Stimulated activated CD8-positive, alpha-beta memory T cell treated with anti-CD3 and anti-CD28 coated beads, Interleukin-4, amount 100 ng/mL, for 4 hours (primary cell): ENCODE data around the gene AGO1.
"Not testable (repeated sequence)": the region's sequence is repeated elsewhere in the genome, so short reads cannot be mapped to it uniquely, and the experiment has no call there.

Experiments used
- DNase-seq, 2 donors: peaks; one replicate each; pipeline ENCODE4 v3.0.0-alpha.2; 2020; ENCODE audit warnings: low read depth in 2 of 2, low spot score in 1 of 2

AGO1 gene

DNA sequence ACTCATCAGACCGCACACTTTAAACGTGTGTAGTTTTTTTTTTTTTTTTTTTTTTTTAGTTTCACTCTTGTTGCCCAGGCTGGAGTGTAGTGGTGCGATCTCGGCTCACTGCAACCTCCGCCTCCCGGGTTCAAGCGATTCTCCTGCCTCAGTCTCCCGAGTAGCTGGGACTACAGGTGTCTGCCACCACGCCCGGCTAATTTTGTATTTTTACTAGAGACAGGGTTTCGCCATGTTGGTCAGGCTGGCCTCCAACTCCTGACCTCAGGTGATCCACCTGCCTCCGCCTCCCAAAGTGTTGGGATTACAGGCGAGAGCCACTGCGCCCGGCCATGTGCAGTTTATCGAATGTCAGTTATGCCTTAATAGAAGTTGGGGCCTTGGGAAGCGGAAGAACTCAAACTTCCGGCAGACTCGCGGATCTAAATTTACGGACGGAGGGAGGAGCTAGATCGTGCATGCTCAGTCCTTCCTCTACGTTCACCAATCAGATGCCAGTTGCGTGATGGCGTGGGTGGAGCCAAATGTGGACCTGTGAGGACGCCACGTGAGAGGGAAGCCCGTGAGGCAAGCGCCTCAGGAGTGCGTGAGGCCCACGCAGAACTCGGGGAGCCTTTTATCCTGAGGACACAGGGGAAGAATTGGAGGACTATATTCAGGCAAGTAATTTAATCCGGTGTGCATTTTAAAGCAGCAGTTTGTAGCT lies 13.6 kb upstream of the AGO1 start:
- DNase-seq, result not testable (repeated sequence)

DNA sequence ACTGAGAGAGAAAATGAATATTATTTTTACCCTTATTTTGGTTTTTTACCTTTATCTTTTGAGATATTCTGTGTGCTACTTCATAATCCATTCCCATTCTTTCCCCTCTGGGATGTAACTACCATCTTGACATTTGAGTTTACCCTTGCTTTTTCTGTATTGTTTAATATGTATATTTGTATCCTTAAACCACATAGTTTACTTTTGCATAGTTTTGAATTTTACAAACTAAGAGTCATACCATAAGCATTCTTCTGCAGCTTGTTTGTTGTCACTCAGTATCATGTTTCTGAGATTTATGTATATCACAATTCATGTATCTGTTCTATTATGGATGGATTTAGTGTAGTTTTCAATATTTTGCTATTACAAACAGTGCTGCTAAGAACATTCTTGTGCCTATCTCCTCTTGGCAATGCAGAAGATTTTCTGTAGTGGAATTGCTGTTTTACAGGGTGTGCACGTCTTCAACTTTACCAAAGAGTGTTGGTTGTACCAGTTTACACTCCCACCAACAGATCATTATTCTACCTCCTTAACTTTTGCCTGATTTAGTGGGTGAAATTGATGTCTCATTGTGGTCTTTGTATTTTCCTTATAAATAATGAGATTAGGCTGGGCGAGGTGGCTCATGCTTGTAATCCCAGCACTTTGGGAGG lies 12.2 kb upstream of the AGO1 start:
- no peak for DNase-seq

DNA sequence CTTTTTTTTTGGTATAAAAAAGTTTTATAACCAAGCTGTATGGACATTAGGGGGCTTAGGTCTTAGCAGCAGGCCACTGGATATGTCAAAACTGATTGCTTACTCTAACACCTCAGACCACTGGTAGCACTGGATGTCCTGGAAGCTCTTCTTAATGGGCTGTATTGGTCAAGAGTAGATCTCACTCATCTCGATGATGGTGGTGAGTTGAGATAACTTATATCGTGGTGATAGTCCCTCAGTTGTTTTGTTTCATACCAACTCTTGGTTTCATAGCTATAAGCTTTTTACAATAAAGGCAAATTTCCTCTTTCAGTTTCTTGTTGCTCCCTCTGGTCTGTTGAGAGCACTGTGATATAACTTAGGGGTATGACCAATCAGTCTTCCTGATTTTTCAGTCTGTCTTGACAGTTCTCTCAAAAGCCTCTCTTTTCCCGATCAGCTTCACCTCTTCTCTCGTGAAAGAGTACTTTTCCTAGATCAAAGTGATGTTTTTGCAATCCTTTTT lies 9.7 kb upstream of the AGO1 start:
- no peak for DNase-seq

DNA sequence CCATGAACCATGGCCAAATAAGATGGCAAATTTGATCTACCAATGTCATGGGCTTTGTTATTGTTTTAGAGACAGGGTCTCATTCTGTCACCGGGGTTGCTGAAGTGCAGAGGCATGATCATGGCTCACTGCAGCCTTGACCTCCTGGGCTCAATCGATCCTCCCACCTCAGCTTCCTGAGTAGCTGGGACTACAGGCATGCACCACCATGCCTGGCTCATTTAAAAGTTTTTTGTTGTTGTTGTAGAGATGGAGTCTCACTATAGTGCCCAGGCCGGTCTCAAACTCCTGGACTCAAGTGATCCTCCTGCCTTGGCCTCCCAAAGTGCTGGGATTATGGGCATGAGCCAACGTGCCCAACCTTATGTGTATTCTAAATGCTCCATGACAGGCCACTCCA lies 8.9 kb upstream of the AGO1 start:
- DNase-seq, result not testable (repeated sequence)

DNA sequence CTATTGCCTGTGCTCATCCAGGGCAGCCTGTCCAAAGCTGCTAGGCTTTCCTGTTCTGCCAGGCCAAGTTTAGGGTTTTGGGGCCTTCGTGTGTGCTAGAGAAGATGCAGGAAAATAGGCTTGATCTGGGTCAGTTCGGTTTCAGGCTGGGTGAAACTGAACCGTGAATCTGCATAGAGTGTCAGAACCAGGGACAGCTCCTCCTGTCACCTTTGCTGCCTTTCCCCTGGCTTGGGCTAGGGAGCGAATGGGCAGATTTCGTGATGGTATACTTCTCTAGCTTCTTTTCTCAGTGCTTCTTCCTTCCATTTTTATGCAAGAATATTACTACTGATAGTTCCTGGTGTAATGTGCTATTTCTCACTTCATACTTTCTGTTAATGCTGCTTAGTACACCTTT lies 6.0 kb upstream of the AGO1 start:
- DNase-seq, result no peak

DNA sequence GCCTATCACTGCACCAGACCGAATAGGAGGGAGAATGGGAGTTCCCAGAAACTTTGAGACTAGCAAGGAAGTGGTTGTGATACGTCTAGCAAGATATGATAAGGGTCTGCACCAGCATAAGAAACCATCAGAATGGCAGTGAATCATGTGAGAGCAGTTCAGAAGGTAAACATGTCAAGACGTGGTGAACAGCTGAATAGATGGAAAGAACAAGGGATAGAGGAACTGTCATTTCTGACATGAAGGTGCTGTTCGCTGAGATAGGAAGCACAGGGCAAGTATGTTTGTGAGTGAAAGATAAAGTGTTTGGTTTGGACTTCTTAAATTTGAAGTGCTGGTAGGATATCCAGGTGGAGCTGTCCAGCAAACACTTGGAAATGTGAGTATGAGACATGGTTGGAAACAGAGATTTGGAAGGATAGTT lies 1.1 kb upstream of the AGO1 start:
- no peak for DNase-seq

DNA sequence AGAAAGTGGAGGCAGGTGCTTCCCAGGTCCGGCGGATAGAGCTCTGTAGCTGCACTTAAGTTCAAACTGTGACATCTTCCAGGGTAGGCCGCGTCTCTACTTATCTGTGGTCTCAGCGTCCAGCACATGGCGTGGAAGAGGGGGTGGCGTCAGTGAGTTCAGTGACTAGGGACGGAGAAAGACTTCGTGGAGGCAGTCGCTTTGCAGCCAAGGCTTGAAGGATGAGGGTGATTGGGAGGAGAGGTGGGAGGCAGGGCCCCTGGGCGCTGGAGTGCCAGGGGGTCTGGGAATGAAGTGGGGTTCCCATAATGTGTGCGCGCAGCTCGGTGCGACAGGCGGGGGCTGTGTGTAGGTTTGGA lies 444 bp upstream of the AGO1 start:
- no peak for DNase-seq

DNA sequence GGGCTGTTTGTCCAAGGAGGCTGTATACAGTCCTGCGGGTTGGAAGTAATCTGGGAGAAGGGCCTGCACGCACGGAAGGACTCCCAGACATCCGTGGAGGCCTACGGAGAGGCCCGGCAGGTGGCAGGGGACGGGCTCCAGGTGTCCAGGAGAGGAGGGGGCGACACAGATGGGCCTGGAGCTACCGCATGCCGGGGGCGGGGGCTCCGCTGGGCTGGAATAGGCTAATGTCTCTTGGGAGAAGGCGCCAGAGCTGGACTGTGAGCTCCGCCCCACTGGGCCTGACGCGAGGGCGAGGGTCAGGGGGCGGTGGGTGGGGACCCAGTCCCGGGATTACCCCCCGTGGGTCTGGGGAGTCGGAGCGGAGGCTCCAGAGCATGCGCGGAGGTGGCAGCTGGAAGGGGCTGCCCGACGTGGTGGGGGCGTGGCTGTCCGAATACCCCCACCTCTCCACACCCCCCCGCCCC lies 659 bp downstream of the AGO1 start:
- peak in 1 of 2 donors; percentile 22 for DNase-seq

DNA sequence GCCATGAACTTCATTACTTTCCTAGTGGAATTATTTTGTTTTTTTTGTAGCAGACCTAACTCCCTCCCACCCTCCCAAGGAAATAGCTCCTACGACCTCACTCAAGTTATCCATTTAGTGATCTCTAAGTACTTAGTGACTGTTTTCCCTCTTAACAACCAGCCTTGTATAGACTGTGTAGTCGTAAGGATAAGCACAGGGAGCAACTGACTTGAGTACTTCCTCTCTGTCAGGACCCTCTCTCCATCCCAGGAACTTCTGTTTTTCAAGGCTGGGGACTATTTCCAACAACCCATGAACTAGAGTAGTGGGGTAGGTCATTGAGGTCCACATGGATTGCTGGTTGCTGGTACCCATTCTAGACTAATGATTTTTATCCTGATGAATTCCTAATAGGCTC lies 1.9 kb downstream of the AGO1 start:
- DNase-seq, result no peak

DNA sequence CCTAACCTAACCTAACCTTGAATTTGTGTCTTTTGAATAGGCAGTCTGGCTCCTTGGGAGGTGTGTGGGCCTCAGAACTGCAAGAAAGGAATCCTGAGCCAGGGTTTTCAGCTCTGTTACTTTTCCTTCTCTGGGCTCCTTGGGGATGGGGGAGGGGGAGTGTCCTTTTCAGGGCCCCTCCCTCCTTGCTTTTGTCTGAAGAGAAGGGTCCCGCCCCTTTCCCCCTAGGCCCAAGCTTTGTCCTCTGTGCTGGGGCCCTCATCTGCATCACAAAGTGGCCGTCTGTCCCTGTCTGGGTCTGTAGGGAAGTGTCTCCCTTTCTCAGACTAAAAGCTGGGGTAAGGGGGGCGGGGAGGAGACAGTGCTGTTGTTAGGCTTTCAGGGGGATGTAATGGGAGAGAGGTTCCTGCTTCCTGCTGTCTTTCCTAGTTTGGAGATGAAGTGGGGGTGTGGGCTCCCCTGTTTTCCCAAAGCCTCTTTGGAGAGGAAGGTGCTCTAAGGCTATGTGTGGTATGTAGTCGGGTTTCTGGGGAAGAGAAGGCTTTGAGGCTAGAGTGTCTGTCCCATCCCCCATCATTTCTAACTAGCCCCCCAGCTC lies 3.1 kb downstream of the AGO1 start:
- no peak for DNase-seq

DNA sequence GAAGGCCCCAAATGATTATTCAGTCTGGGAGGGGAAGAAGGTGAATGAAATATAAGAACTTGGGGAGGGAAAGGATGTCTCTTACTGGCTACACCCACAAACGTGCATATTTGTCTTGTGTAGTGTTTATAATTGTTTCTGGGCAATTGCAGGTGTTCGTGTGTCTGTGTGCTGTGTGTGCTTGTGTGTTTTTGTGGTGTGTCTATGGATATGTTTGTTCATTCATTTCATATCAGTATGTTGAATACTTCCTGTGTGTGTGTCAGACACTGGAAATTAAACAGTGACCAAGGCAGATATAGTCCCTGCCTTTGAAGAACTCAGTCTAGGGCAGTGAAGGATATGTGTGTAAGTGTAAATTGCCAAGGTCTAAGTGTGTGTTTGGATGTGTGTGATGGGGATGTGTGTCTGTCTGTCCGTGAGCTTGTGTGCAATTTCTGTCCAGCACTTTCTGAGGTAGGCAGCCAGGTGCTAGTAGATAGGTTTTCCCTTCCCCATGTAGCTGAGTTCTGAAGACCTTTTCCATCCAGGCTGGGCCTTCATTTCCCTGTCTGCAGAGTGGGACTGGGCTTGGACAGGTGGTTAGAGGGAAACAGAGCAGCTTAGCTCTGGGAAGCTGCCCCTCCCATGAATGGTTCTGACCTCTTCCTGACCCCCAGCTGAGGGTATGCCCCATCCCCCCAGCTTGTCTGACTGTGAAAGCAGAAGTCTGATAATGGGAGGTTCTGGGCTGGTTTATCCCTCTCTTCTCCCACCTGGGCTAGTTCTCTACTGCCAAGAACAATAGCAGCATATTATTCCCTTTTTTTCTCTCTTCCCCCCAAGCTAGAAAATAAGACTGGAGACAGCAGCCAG lies 3.8 kb downstream of the AGO1 start:
- no peak for DNase-seq

DNA sequence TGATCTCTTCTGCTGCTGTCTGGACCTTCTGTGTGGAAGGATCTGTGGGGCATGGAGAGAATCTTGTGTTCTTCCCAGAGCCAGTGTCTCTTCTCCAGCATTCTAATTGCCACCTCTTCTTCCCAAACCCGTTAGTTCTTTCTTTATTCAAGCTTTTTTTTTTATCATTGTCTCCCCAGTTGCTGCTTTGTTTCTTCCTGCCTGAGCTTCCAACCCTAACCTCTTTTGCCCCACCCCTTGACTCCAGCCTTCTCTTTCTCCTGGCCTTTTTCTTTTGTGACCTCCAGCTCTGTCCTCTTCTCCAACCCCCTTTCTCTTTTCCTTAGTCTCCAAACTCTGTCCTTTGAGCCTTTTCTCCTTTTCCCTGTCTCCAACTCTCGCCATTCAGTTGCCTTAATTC lies 4.5 kb downstream of the AGO1 start:
- DNase-seq, result no peak

DNA sequence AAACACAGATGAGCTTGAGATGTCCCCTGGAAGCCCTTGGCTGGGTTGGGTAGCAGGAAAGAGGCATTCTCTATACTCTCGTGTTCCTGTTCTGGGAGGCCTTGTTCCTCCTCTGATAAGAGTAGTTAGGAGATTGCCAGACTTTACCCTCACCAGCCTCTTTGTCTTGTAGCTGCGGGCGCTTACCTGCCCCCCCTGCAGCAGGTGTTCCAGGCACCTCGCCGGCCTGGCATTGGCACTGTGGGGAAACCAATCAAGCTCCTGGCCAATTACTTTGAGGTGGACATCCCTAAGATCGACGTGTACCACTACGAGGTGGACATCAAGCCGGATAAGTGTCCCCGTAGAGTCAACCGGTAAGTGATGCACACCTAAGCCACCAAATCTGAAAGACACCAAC lies 5.2 kb downstream of the AGO1 start:
- no peak for DNase-seq

DNA sequence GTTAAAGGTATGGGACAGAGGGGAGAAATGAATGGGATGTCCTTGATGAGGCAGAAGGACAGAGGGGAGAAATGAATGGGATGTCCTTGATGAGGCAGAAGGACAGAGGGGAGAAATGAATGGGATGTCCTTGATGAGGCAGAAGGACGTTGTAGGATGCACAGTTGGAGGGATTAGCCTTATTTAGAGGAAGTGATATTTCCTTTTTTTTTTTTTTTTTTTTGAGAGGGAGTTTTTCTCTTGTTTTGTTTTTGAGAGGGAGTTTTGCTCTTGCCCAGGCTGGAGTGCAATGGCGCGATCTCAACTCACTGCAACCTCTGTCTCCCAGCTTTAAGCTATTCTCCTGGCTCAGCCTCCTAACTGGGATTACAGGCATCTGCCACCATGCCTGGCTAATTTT lies 6.0 kb downstream of the AGO1 start:
- not testable (repeated sequence) for DNase-seq

DNA sequence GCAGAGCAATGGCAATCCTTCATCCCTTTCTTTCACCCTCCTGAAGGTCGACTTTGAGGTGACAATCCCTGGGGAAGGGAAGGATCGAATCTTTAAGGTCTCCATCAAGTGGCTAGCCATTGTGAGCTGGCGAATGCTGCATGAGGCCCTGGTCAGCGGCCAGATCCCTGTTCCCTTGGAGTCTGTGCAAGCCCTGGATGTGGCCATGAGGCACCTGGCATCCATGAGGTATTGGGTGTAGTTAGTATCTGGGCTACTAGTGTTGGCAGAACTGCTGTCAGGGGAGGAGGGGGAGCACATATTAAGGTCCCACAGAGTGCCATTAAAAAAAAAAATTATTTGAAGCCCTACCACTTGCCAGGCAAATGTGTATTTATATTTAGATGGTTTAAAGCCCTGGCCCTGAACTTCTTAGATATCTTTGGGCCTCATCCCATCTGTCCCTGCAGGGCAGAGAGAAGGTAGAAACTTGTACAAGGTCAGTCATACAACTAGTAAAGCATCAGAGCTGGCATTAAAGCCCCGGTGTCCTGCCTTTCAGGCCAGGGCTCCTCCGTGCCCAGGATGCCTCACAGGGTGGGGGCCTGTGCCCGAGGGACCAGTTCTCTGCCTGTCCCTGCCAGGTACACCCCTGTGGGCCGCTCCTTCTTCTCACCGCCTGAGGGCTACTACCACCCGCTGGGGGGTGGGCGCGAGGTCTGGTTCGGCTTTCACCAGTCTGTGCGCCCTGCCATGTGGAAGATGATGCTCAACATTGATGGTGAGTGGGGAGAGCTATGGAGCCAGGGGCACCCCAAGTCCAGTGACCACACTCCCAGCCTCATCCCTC lies 10.3 kb downstream of the AGO1 start:
- no peak for DNase-seq

DNA sequence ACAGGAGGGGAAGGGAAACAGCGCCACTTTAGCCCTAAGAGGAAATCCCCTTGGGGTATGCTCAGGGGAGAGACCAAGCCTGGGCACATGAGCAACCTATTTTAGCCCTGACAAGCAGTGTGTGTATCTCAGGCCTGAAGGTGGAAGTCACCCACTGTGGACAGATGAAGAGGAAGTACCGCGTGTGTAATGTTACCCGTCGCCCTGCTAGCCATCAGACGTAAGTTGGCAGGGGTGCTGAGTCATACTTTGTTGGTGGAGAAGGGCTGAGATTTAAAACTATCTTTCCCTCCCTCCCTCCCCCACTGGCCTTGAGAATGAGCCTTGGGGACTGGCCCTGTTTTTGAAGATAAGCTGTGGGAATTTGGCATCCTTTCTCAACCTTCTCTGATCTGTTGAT lies 11.2 kb downstream of the AGO1 start:
- DNase-seq, result no peak

DNA sequence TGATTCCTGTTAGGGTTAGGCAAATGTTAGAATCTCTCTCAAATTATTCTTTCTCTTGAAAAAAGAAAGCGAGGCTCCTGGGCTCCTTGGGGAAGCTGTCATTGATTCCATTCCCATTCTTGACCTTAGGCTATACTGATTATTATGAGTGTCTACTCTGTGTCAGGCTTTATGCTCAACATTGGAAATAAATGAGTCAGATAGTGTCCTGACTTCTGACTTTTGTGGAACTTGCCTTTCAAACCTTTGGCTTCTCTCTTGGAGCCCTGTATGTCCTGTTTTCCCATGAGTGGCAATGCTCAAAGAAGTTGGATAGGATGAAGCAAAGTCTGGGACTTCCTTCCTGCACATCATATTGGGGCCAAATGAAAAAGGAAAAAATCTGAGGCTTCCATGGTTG lies 11.6 kb downstream of the AGO1 start:
- DNase-seq, result no peak

DNA sequence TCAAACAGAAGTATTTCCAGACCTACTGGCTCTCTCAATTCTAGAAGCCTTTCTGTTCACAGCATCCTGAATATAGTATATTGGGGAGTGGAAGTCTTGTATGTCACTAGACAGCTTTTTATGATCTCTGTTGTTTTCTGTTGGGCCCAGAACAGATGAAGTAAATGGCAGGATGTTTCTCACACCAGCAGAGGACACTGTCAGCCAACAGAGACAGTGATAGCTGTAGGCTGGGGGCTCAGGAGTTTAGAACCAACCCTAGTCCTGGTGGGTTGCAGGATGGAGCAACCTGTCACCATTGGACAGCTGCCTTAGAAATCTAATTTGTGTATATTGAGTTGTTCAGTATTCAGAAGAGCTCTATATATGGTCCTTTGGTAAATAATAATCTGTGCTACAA lies 16.9 kb downstream of the AGO1 start:
- DNase-seq, result no peak

DNA sequence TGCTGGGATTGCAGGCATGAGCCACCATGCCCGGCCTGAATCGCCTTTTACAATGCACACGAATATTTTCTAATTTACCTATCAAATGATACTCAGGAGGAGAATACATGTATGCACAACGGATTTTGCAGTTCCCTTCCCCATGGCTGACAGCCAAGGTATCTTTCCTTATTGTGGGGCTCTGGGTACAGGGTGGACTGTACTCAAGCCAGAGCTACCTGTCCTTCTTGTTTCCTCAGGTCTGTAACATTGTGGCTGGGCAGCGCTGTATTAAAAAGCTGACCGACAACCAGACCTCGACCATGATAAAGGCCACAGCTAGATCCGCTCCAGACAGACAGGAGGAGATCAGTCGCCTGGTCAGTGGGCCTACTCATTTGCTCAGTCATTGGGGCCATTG lies 18.2 kb downstream of the AGO1 start:
- no peak for DNase-seq

DNA sequence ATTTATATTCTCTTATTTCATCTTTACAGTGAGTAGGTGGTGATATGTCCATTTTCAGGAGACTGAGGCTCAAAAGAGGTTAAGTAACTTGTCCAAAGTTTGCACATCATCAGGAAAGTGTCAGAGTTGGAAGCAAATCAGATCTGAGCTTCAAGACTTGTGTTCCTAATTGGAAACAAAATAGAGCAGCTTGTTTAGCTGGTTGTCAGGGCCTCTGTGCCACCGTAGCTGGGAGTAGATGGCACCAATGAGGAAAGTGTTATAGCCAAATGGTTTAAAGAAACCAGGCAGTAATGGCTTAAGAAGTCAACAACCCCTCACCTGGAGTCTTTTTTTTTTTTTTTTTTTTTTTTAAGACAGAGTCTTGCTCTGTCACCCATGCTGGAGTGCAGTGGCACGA lies 19.7 kb downstream of the AGO1 start:
- DNase-seq, result no peak

DNA sequence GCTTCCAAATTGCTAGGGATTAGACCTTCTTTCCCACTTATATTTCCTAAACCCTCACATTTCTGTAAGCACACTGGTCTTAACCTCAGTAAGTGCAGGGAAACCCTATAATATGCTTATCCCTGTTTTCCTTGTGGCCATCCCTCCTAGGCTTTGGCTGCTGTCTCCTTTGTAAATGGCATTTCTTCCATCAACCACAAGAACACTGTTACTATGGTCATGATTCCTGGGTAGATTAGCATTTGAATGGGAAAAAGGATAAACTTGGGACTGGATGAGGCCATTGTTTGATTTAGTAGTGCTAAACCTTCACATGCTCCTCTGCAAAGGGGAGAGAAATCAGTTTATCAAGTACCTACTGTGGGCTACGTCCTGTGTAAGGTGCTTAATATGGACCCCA lies 31.7 kb downstream of the AGO1 start:
- DNase-seq, result no peak
